Measurements from ENCODE around the gene BANF2. TPM values are rescaled to one million over a fixed set of nuclear protein-coding genes. Genes with fewer than 3 reads are reported as not detected.

The BANF2 gene
- total and polyA plus RNA-seq, 2 of the 13 experiments (the other 11 are each of a cell fraction or from before 2014, with no cell fraction given) = 0.35 TPM; not detected in 1

DNA sequence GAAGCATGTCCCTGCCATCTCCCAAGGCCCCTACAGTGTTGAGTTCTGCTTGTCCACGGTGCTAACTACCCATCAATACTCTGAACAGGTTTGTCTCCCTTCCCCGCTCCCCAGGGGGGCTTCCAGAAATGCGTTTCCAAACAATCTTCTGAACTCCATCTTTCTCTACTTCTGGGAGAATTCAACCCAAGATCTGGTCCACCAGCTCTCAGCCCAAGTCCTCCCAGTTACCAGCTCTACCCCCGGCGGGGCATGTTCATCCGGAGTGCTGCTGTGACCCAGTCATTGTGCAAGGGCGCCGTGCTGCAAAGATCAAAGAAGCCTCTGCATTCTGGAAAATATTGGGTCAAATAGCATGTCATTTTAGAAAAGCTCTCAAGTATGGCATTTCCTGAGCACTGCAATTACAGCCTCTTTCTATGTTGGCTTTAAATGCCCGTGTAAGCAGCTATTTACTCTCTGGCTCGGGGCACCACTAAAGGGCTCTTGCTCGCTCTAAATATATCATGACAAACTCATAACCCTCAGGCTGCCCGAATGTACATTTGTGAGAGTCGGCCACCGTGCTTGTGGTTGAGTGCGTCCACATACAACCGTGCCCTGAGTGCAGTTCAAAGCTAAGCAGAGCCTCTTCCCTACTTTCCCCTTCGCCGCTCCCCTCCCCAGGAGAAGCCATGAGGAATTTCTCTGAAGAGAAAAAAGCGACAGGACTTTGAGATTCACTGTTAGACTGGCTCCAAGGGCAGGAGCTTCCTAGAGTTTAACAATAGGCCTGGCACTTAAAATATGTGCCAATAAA is 71.6 kb downstream of the BANF2 start (continued):
- TF ChIP-seq, protein P1, sequence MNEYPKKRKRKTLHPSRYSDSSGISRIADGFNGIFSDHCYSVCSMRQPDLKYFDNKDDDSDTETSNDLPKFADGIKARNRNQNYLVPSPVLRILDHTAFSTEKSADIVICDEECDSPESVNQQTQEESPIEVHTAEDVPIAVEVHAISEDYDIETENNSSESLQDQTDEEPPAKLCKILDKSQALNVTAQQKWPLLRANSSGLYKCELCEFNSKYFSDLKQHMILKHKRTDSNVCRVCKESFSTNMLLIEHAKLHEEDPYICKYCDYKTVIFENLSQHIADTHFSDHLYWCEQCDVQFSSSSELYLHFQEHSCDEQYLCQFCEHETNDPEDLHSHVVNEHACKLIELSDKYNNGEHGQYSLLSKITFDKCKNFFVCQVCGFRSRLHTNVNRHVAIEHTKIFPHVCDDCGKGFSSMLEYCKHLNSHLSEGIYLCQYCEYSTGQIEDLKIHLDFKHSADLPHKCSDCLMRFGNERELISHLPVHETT (CRISPR knock-in tag; conservative IDR thresholded peaks at IDR 0.05) = no peak; the same call in 1 of the 2 replicates
- peak; percentile 78; the same call in 1 of the 2 replicates for TF ChIP-seq ZNF782 (CRISPR knock-in tag; IDR thresholded peaks at IDR 0.05; ENCODE audit: borderline replicate concordance)
- TF ChIP-seq, protein P2, sequence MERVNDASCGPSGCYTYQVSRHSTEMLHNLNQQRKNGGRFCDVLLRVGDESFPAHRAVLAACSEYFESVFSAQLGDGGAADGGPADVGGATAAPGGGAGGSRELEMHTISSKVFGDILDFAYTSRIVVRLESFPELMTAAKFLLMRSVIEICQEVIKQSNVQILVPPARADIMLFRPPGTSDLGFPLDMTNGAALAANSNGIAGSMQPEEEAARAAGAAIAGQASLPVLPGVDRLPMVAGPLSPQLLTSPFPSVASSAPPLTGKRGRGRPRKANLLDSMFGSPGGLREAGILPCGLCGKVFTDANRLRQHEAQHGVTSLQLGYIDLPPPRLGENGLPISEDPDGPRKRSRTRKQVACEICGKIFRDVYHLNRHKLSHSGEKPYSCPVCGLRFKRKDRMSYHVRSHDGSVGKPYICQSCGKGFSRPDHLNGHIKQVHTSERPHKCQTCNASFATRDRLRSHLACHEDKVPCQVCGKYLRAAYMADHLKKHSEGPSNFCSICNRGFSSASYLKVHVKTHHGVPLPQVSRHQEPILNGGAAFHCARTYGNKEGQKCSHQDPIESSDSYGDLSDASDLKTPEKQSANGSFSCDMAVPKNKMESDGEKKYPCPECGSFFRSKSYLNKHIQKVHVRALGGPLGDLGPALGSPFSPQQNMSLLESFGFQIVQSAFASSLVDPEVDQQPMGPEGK (CRISPR knock-in tag; IDR thresholded peaks at IDR 0.05) = peak; percentile 81
- TF ChIP-seq, protein P3, sequence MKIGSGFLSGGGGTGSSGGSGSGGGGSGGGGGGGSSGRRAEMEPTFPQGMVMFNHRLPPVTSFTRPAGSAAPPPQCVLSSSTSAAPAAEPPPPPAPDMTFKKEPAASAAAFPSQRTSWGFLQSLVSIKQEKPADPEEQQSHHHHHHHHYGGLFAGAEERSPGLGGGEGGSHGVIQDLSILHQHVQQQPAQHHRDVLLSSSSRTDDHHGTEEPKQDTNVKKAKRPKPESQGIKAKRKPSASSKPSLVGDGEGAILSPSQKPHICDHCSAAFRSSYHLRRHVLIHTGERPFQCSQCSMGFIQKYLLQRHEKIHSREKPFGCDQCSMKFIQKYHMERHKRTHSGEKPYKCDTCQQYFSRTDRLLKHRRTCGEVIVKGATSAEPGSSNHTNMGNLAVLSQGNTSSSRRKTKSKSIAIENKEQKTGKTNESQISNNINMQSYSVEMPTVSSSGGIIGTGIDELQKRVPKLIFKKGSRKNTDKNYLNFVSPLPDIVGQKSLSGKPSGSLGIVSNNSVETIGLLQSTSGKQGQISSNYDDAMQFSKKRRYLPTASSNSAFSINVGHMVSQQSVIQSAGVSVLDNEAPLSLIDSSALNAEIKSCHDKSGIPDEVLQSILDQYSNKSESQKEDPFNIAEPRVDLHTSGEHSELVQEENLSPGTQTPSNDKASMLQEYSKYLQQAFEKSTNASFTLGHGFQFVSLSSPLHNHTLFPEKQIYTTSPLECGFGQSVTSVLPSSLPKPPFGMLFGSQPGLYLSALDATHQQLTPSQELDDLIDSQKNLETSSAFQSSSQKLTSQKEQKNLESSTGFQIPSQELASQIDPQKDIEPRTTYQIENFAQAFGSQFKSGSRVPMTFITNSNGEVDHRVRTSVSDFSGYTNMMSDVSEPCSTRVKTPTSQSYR (CRISPR knock-in tag; IDR thresholded peaks at IDR 0.05; ENCODE audit: borderline replicate concordance) = peak; percentile 23; the same call in 1 of the 2 replicates
- peak; percentile 74 for TF ChIP-seq HNF4A (CRISPR knock-in tag; IDR thresholded peaks at IDR 0.05)
- TF ChIP-seq BRCA1 (CRISPR knock-in tag; IDR thresholded peaks at IDR 0.05) = no peak
- TF ChIP-seq ZNF552 (CRISPR knock-in tag; IDR thresholded peaks at IDR 0.05; ENCODE audit: borderline replicate concordance) = no peak
- TF ChIP-seq CBX2 (IDR thresholded peaks at IDR 0.05; ENCODE audit: low read depth, low read length) = no peak
- TF ChIP-seq CBX2 (CRISPR knock-in tag; IDR thresholded peaks at IDR 0.05; ENCODE audit: low read depth) = 0 out of 2 replicates have a peak, but pooled peaks have one; percentile 79
- peak; percentile 57; the same call in 1 of the 2 replicates for TF ChIP-seq HOXA3 (CRISPR knock-in tag; IDR thresholded peaks at IDR 0.05)
- TF ChIP-seq ELF3 (CRISPR knock-in tag; IDR thresholded peaks at IDR 0.05) = peak; percentile 73; the same call in 1 of the 2 replicates
- peak; percentile 83 for TF ChIP-seq MED1 (CRISPR knock-in tag; IDR thresholded peaks at IDR 0.05)
- no peak for TF ChIP-seq GTF2F1 (IDR thresholded peaks at IDR 0.05; ENCODE audit: low read length)
- no peak for TF ChIP-seq ZC3H4 (CRISPR knock-in tag; IDR thresholded peaks at IDR 0.05; ENCODE audit: borderline replicate concordance)
- TF ChIP-seq BCL6 (CRISPR knock-in tag; IDR thresholded peaks at IDR 0.05) = peak; percentile 89
- peak; percentile 97; the same call in 1 of the 2 replicates for TF ChIP-seq ZNF383 (CRISPR knock-in tag; IDR thresholded peaks at IDR 0.05; ENCODE audit: borderline replicate concordance)
- TF ChIP-seq ZNF160 (CRISPR knock-in tag; IDR thresholded peaks at IDR 0.05) = no peak; the same call in 1 of the 2 replicates
- TF ChIP-seq FOXA1 (IDR thresholded peaks at IDR 0.05) = no peak
- TF ChIP-seq FOXA1 (CRISPR knock-in tag; IDR thresholded peaks at IDR 0.05) = peak; percentile 80
- TF ChIP-seq SP140L (CRISPR knock-in tag; IDR thresholded peaks at IDR 0.05; ENCODE audit: borderline replicate concordance) = no peak; the same call in none of the 2 replicates
- peak; percentile 13; the same call in 1 of the 2 replicates for TF ChIP-seq AHR (CRISPR knock-in tag; IDR thresholded peaks at IDR 0.05)
- peak; percentile 84; the same call in 1 of the 2 replicates for TF ChIP-seq KAT7 (CRISPR knock-in tag; IDR thresholded peaks at IDR 0.05; ENCODE audit: borderline replicate concordance)
- TF ChIP-seq ZNF225 (CRISPR knock-in tag; IDR thresholded peaks at IDR 0.05) = no peak
- peak; percentile 41 for TF ChIP-seq ZFX (CRISPR knock-in tag; IDR thresholded peaks at IDR 0.05; ENCODE audit: low read depth)
- peak; percentile 40; the same call in 1 of the 2 replicates for TF ChIP-seq ZNF792 (CRISPR knock-in tag; IDR thresholded peaks at IDR 0.05)
- TF ChIP-seq RXRA (CRISPR knock-in tag; IDR thresholded peaks at IDR 0.05) = peak; percentile 82
- peak; percentile 82 for TF ChIP-seq SAP130 (CRISPR knock-in tag; IDR thresholded peaks at IDR 0.05; ENCODE audit: low read depth)

Data from HepG2 (cell line).